CD14-positive monocyte (primary cell): ENCODE results near the gene CELF4. TPM values are rescaled to one million over a fixed set of nuclear protein-coding genes. Genes with fewer than 3 reads are reported as not detected.

Source experiments
- DNase-seq, 3 donors: peaks; one replicate each; pipeline ENCODE4 v3.0.0-alpha.2; 2011 to 2022
- H2AFZ ChIP-seq: 2 replicates; pipeline ENCODE4 v1.6.0; 2012; ENCODE audit warnings: mild to moderate bottlenecking, low read depth, low read length, inconsistent platforms; ENCODE audit not compliant: insufficient read depth, poor library complexity, severe bottlenecking
- H3K27ac ChIP-seq, 2 donors: 1 replicate in 1 of 2; 2 replicates in 1 of 2; pipeline ENCODE4 v1.5.1; 2012 to 2013; ENCODE audit warnings: low read length in 2 of 2, control low read depth in 1 of 2, inconsistent platforms in 1 of 2, low read depth in 1 of 2, mild to moderate bottlenecking in 1 of 2
- H3K27me3 ChIP-seq, 2 donors: one replicate each; pipeline versions ENCODE4 v1.6.0 to v1.6.1; 2011 to 2013; ENCODE audit warnings: low read length in 2 of 2; ENCODE audit not compliant: control insufficient read depth in 2 of 2, insufficient read depth in 2 of 2
- H3K36me3 ChIP-seq, 2 donors: replicated peaks in 1 of 2; 1 replicate in 1 of 2; 2 replicates in 1 of 2; pipeline versions ENCODE4 v1.5.1 to v1.6.1; 2012 to 2013; ENCODE audit warnings: low read length in 2 of 2, control low read depth in 1 of 2, inconsistent platforms in 1 of 2, mild to moderate bottlenecking in 1 of 2; ENCODE audit not compliant: insufficient read depth in 2 of 2, control insufficient read depth in 1 of 2
- H3K4me1 ChIP-seq, 2 donors: 1 replicate in 1 of 2; 2 replicates in 1 of 2; pipeline versions ENCODE4 v1.5.1 to v1.6.1; 2012 to 2013; ENCODE audit warnings: low read length in 2 of 2, control low read depth in 1 of 2, inconsistent platforms in 1 of 2, mild to moderate bottlenecking in 1 of 2, moderate library complexity in 1 of 2; ENCODE audit not compliant: insufficient read depth in 2 of 2, control insufficient read depth in 1 of 2
- H3K4me2 ChIP-seq: replicated peaks from 2 replicates; pipeline ENCODE3; 2012; ENCODE audit warnings: low read length, moderate library complexity, mild to moderate bottlenecking; ENCODE audit not compliant: poor library complexity, severe bottlenecking; ENCODE audit errors: extremely low read depth
- H3K4me3 ChIP-seq, 3 experiments: fragments of 200-600 bp in 1 of 3; sonication (generic) in 1 of 3; replicated peaks in 1 of 3; 1 replicate in 2 of 3; 2 replicates in 1 of 3; pipeline ENCODE4 v1.5.1; 2011 to 2013; ENCODE audit warnings: low read length in 3 of 3, mild to moderate bottlenecking in 3 of 3, control low read depth in 2 of 3, low read depth in 2 of 3, inconsistent platforms in 1 of 3, moderate library complexity in 1 of 3
- H3K79me2 ChIP-seq: 2 replicates; pipeline ENCODE4 v1.6.0; 2012; ENCODE audit warnings: mild to moderate bottlenecking, control low read depth, inconsistent platforms, low read length, moderate library complexity; ENCODE audit not compliant: insufficient read depth
- H3K9ac ChIP-seq: 2 replicates; pipeline ENCODE4 v1.6.0; 2017; ENCODE audit warnings: low read length, mild to moderate bottlenecking; ENCODE audit not compliant: insufficient read depth, poor library complexity, severe bottlenecking
- H3K9me3 ChIP-seq, 2 donors: replicated peaks in 1 of 2; 1 replicate in 1 of 2; 2 replicates in 1 of 2; pipeline versions ENCODE4 v1.5.1 to v1.6.1; 2012 to 2013; ENCODE audit warnings: low read length in 2 of 2, control low read depth in 1 of 2; ENCODE audit not compliant: control insufficient read depth in 1 of 2, insufficient read depth in 1 of 2
- H4K20me1 ChIP-seq: 2 replicates; pipeline ENCODE4 v1.6.0; 2012; ENCODE audit warnings: mild to moderate bottlenecking, low read length, control low read depth, moderate library complexity; ENCODE audit not compliant: insufficient read depth
- H3K27ac Mint-ChIP-seq, 7 donors: one replicate each; pipeline ENCODE4 v1.8.0; 2020; ENCODE audit warnings: mild to moderate bottlenecking in 7 of 7, mixed read lengths in 7 of 7, moderate library complexity in 6 of 7, inconsistent platforms in 2 of 7
- H3K27me3 Mint-ChIP-seq, 3 donors: one replicate each; pipeline ENCODE4 v1.8.0; 2021 to 2022; ENCODE audit warnings: low read depth in 3 of 3, mild to moderate bottlenecking in 3 of 3, mixed read lengths in 3 of 3, moderate library complexity in 3 of 3, inconsistent platforms in 1 of 3
- H3K36me3 Mint-ChIP-seq, 2 donors: one replicate each; pipeline ENCODE4 v1.8.0; 2020; ENCODE audit warnings: mixed read lengths in 2 of 2, inconsistent platforms in 1 of 2, mild to moderate bottlenecking in 1 of 2
- H3K4me1 Mint-ChIP-seq: one replicate; pipeline ENCODE4 v1.8.0; 2020; ENCODE audit warnings: mild to moderate bottlenecking, mixed read lengths
- H3K4me3 Mint-ChIP-seq, 2 donors: one replicate each; pipeline ENCODE4 v1.8.0; 2020; ENCODE audit warnings: mild to moderate bottlenecking in 2 of 2, mixed read lengths in 2 of 2, moderate library complexity in 1 of 2
- H3K9me3 Mint-ChIP-seq, 7 donors: one replicate each; pipeline ENCODE4 v1.8.0; 2020 to 2022; ENCODE audit warnings: mixed read lengths in 7 of 7, mild to moderate bottlenecking in 6 of 7, moderate library complexity in 6 of 7, inconsistent platforms in 2 of 7
- WGBS: methylation state at CpG from one replicate; pipeline ENCODE4 v1.1.5; 2013; ENCODE audit warnings: missing lambda C conversion rate; ENCODE audit not compliant: insufficient coverage; 5-methylcytosine and 5-hydroxymethylcytosine counted together
- intact Hi-C, 2 donors: fragments of 100-400 bp; cut with micrococcal nuclease; formaldehyde crosslinking; loops; one replicate each; pipeline versions ENCODE4 v1.15.0 to v1.15.1; 2023
- polyA plus RNA-seq, 3 donors: library from polyadenylated mRNA; depleted of rRNA in 1 of 3; unstranded in 2 of 3; stranded (reverse) in 1 of 3; fragments of 300-500 nt in 2 of 3; fragments of >200 nt in 1 of 3; fragmentation: Illumina TruSeq in 2 of 3; gene quantifications; 1 replicate in 2 of 3; 2 replicates in 1 of 3; pipeline ENCODE4 v1.2.3, GENCODE V29; 2012 to 2021
- TF ChIP-seq, protein P1 (sequence below): fragments of 200-600 bp; IDR thresholded peaks from one replicate; pipeline ENCODE4 v1.8.0; 2022; ENCODE audit warnings: antibody characterized with exemption, mild to moderate bottlenecking

Gene CELF4
- polyA plus RNA-seq, 3 donors = not detected

GRCh38 chr18:37426586-37426985, 139.0 kb downstream of the CELF4 start:
- Histone ChIP-seq H3K79me2 (no peaks in the 10 kb centered on the region), H3K27ac (no peak overlapping the region), H3K9me3 (peaks cover 0 to 3% of the 10 kb centered on the region in 2 donors), H3K4me1 (no peaks in the 10 kb centered on the region), H2AFZ (no peak overlapping the region), H3K4me3 (no peak overlapping the region), H3K27me3 (no peaks in the 10 kb centered on the region), H3K4me2 (no peak overlapping the region), H3K36me3 (no peaks in the 10 kb centered on the region), H3K9ac (no peak overlapping the region), H4K20me1 (no peaks in the 10 kb centered on the region)
- Mint-ChIP-seq H3K4me3 (no peak overlapping the region), H3K4me1 (no peaks in the 10 kb centered on the region), H3K9me3 (peaks cover 0 to under 1% (median 0%) of the 10 kb centered on the region in 7 donors), H3K36me3 (no peaks in the 10 kb centered on the region), H3K27ac (peak overlapping the region in 1 of 7 donors; percentile 52), H3K27me3 (peaks cover 0 to 5% (median 2%) of the 10 kb centered on the region in 3 donors)
- DNase-seq = no peak
- WGBS = 88% methylated on average over 11 of the region's 15 CpGs
- intact Hi-C loops = no loop called here
- TF ChIP-seq, protein P1, sequence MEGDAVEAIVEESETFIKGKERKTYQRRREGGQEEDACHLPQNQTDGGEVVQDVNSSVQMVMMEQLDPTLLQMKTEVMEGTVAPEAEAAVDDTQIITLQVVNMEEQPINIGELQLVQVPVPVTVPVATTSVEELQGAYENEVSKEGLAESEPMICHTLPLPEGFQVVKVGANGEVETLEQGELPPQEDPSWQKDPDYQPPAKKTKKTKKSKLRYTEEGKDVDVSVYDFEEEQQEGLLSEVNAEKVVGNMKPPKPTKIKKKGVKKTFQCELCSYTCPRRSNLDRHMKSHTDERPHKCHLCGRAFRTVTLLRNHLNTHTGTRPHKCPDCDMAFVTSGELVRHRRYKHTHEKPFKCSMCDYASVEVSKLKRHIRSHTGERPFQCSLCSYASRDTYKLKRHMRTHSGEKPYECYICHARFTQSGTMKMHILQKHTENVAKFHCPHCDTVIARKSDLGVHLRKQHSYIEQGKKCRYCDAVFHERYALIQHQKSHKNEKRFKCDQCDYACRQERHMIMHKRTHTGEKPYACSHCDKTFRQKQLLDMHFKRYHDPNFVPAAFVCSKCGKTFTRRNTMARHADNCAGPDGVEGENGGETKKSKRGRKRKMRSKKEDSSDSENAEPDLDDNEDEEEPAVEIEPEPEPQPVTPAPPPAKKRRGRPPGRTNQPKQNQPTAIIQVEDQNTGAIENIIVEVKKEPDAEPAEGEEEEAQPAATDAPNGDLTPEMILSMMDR = no peak

DNA sequence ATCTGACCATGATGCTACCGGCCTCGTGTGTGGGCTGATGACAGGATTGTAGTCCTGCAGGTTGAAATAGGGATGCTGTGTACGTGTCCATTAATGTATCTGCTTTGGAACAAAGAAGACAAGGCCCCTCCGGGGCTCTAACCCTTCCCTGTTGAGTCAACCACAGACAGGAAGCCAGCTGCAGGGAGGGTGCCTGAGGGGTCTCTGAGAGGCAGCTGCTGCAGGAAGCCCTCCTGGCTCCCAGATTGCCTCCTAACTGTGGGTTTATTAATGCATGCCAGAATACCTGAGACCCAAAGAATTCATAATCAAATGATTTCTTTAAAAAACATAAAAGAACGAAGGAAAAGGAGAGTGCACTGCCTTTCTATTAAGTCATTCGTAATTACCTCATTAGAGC, 140.4 kb downstream of the CELF4 start:
- no peak overlapping the region for H3K4me3 Mint-ChIP-seq

More for the DNA sequence above, 140.4 kb downstream of the CELF4 start:
- 58% methylated on average over 5 of the region's 6 CpGs for WGBS
- Mint-ChIP-seq H3K4me1 (no peaks in the 10 kb centered on the region), H3K9me3 (peaks cover 0 to 2% (median 0%) of the 10 kb centered on the region in 7 donors), H3K27me3 (peaks cover 2 to 5% (median 4%) of the 10 kb centered on the region in 3 donors), H3K36me3 (no peaks in the 10 kb centered on the region), H3K27ac (no peak overlapping the region)
- TF ChIP-seq, protein P1 = no peak
- Histone ChIP-seq H3K4me2 (no peak overlapping the region), H3K9me3 (peaks cover 0 to 3% of the 10 kb centered on the region in 2 donors), H3K27ac (no peak overlapping the region), H3K27me3 (no peaks in the 10 kb centered on the region), H3K9ac (no peak overlapping the region), H2AFZ (no peak overlapping the region), H3K4me1 (no peaks in the 10 kb centered on the region), H3K36me3 (no peaks in the 10 kb centered on the region), H3K4me3 (no peak overlapping the region), H3K79me2 (no peaks in the 10 kb centered on the region), H4K20me1 (no peaks in the 10 kb centered on the region)
- DNase-seq = no peak
- intact Hi-C loops = no loop called here
